HG03196 (cell line): ENCODE data around the gene EIF2B5.
A peak's percentile ranks its signal among the peaks of the same experiment; 100 is the strongest.

Experiments used
- ATAC-seq: cut with Tn5 transposase; IDR thresholded peaks from one replicate; pipeline ENCODE4 v1.9.1; 2021; ENCODE audit not compliant: unreplicated experiment

The EIF2B5 gene

GRCh38 chr3:184172681-184173373 is 37.7 kb downstream of the EIF2B5 start:
- no peak for ATAC-seq

- ATAC-seq, result no peak
Measured at GRCh38 chr3:184173374-184173722, 38.2 kb downstream of the EIF2B5 start.

- no peak for ATAC-seq
Measured at GRCh38 chr3:184174284-184174645, 39.1 kb downstream of the EIF2B5 start.

- ATAC-seq, result peak; percentile 92
Measured at GRCh38 chr3:184174646-184175492, 39.7 kb downstream of the EIF2B5 start, which contains the start of gene AP2M1. TSS of gene AP2M1 (plus strand) at chr3:184174855. CDS start at chr3:184176994, 2,139 bp downstream.

GRCh38 chr3:184175506-184175905 is 40.3 kb downstream of the EIF2B5 start:
- ATAC-seq, result no peak

- ATAC-seq, result no peak
Measured at GRCh38 chr3:184175981-184176376, 40.8 kb downstream of the EIF2B5 start.

GRCh38 chr3:184176377-184177330 is 41.5 kb downstream of the EIF2B5 start:
- ATAC-seq, result no peak

- ATAC-seq, result no peak
Measured at GRCh38 chr3:184177331-184177731, 42.2 kb downstream of the EIF2B5 start.

GRCh38 chr3:184177767-184178306 is 42.7 kb downstream of the EIF2B5 start:
- no peak for ATAC-seq

- ATAC-seq, result no peak
Measured at GRCh38 chr3:184178521-184179138, 43.5 kb downstream of the EIF2B5 start.

GRCh38 chr3:184180165-184180564 is 45.0 kb downstream of the EIF2B5 start:
- no peak for ATAC-seq

GRCh38 chr3:184181596-184181995 is 46.4 kb downstream of the EIF2B5 start:
- ATAC-seq, result no peak

GRCh38 chr3:184183679-184184078 is 48.5 kb downstream of the EIF2B5 start:
- ATAC-seq, result no peak

- no peak for ATAC-seq
Measured at GRCh38 chr3:184184546-184185230, 49.5 kb downstream of the EIF2B5 start.

GRCh38 chr3:184185461-184186183 is 50.5 kb downstream of the EIF2B5 start:
- ATAC-seq, result peak; percentile 89

- peak; percentile 15 for ATAC-seq
Measured at GRCh38 chr3:184186184-184186901, 51.2 kb downstream of the EIF2B5 start, which contains the start of gene ABCF3. TSS of gene ABCF3 (plus strand) at chr3:184186199. CDS start at chr3:184186208, 9 bp downstream.

- ATAC-seq, result no peak
Measured at GRCh38 chr3:184186902-184187207, 51.7 kb downstream of the EIF2B5 start.

- ATAC-seq, result no peak
Measured at GRCh38 chr3:184188080-184188479, 52.9 kb downstream of the EIF2B5 start.

GRCh38 chr3:184189421-184189820 is 54.3 kb downstream of the EIF2B5 start:
- no peak for ATAC-seq
